Retina (tissue), 1 donor: ENCODE data around the gene CGNL1.

ENCODE experiments used
- DNase-seq: peaks from one replicate; pipeline ENCODE4 v3.0.0-alpha.2; 2016

CGNL1 gene

GRCh38 chr15:57503051-57503702, 126.9 kb downstream of the CGNL1 start:
- DNase-seq: no peak

- DNase-seq: no peak
Measured at GRCh38 chr15:57503911-57504598, 127.8 kb downstream of the CGNL1 start.

- DNase-seq: no peak
Measured at GRCh38 chr15:57504599-57504940, 128.3 kb downstream of the CGNL1 start.

- no peak for DNase-seq
Measured at GRCh38 chr15:57505056-57505715, 128.9 kb downstream of the CGNL1 start.

GRCh38 chr15:57505949-57506391, 129.7 kb downstream of the CGNL1 start:
- no peak for DNase-seq

GRCh38 chr15:57506422-57506821, 130.1 kb downstream of the CGNL1 start:
- DNase-seq: no peak

GRCh38 chr15:57507111-57507510, 130.8 kb downstream of the CGNL1 start:
- DNase-seq: no peak

- peak; percentile 69 for DNase-seq
Measured at GRCh38 chr15:57509126-57509525, 132.8 kb downstream of the CGNL1 start.

- no peak for DNase-seq
Measured at GRCh38 chr15:57509965-57510364, 133.7 kb downstream of the CGNL1 start.

GRCh38 chr15:57510647-57511046, 134.3 kb downstream of the CGNL1 start:
- DNase-seq: no peak

GRCh38 chr15:57516327-57517029, 140.2 kb downstream of the CGNL1 start:
- DNase-seq: no peak

- DNase-seq: no peak
Measured at GRCh38 chr15:57517030-57517671, 140.8 kb downstream of the CGNL1 start.

- DNase-seq: no peak
Measured at GRCh38 chr15:57518779-57519405, 142.6 kb downstream of the CGNL1 start.

GRCh38 chr15:57519806-57520205, 143.5 kb downstream of the CGNL1 start:
- no peak for DNase-seq

- DNase-seq: no peak
Measured at GRCh38 chr15:57521503-57521902, 145.2 kb downstream of the CGNL1 start.

GRCh38 chr15:57522148-57522547, 145.8 kb downstream of the CGNL1 start:
- DNase-seq: no peak

- DNase-seq: no peak
Measured at GRCh38 chr15:57525581-57525980, 149.3 kb downstream of the CGNL1 start.

- DNase-seq: no peak
Measured at GRCh38 chr15:57526076-57526475, 149.8 kb downstream of the CGNL1 start.

- DNase-seq: no peak
Measured at GRCh38 chr15:57526615-57527014, 150.3 kb downstream of the CGNL1 start.

- DNase-seq: peak; percentile 85
Measured at GRCh38 chr15:57527382-57528091, 151.2 kb downstream of the CGNL1 start.

GRCh38 chr15:57528940-57529565, 152.7 kb downstream of the CGNL1 start:
- no peak for DNase-seq
